GM12865 (cell line): ENCODE measurements around the gene PODNL1.

Experiments
- DNase-seq: peaks from one replicate; pipeline ENCODE4 v3.0.0; 2010; ENCODE audit warnings: low read depth
- H3K4me3 ChIP-seq: 2 replicates; pipeline ENCODE4 v1.5.1; 2011; ENCODE audit warnings: mild to moderate bottlenecking, low read depth, low read length, control low read depth
- TF ChIP-seq, protein P1 (sequence below): IDR thresholded peaks from 2 replicates; pipeline ENCODE4 v1.5.1; 2011; ENCODE audit warnings: low read length, control low read depth, low read depth, inconsistent platforms; ENCODE audit not compliant: insufficient read depth; ENCODE audit errors: missing control alignments

Gene PODNL1

DNA sequence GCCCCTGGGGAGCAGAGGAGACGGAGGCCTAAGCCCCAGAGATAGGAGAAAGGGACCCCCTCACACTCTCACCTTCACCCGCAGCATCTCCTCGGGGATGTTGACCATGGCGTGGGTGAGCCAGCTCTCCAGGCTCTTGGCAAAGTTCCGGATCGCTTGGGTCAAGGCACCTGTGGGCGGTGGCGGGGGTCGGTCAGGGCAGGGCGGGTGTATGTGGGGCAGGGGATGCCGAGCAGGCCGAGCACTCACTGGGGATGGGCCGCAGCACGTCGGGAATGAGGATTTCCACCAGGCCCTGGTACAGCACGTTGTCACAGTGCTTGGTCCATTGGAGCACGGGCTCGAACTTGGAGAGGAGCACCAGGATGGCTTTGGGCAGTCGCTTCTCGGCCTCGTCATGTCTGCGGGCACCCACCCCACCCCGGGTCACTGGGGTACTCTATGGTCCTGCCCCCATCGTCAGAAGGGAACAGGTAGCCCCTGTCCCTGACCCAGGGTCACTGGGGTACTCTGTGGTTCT lies 27.2 kb upstream of the PODNL1 start:
- TF ChIP-seq, protein P1, sequence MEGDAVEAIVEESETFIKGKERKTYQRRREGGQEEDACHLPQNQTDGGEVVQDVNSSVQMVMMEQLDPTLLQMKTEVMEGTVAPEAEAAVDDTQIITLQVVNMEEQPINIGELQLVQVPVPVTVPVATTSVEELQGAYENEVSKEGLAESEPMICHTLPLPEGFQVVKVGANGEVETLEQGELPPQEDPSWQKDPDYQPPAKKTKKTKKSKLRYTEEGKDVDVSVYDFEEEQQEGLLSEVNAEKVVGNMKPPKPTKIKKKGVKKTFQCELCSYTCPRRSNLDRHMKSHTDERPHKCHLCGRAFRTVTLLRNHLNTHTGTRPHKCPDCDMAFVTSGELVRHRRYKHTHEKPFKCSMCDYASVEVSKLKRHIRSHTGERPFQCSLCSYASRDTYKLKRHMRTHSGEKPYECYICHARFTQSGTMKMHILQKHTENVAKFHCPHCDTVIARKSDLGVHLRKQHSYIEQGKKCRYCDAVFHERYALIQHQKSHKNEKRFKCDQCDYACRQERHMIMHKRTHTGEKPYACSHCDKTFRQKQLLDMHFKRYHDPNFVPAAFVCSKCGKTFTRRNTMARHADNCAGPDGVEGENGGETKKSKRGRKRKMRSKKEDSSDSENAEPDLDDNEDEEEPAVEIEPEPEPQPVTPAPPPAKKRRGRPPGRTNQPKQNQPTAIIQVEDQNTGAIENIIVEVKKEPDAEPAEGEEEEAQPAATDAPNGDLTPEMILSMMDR: no peak
- no peak overlapping the region for H3K4me3 ChIP-seq
- DNase-seq: no peak

DNA sequence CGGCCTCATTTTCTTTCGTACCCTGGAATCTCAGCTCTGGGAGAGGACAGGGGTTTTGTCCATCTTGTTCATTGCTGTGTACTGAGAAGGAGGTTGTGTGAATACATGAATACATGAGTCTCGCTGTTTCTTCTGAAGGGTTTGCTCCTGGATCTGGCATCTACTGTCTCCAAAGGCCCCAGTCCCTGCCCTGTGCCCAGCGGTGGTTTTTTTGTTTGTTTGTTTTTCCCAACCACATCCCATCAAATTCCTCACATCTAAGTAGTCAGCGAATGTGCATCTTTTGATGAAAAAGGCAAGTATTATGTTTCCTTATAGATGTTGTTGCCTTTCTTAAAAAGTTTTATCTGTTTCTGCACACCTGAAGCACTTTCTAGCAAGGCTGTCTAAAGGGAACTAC lies 26.6 kb upstream of the PODNL1 start:
- no peak overlapping the region for H3K4me3 ChIP-seq
- DNase-seq: no peak
- TF ChIP-seq, protein P1: no peak

DNA sequence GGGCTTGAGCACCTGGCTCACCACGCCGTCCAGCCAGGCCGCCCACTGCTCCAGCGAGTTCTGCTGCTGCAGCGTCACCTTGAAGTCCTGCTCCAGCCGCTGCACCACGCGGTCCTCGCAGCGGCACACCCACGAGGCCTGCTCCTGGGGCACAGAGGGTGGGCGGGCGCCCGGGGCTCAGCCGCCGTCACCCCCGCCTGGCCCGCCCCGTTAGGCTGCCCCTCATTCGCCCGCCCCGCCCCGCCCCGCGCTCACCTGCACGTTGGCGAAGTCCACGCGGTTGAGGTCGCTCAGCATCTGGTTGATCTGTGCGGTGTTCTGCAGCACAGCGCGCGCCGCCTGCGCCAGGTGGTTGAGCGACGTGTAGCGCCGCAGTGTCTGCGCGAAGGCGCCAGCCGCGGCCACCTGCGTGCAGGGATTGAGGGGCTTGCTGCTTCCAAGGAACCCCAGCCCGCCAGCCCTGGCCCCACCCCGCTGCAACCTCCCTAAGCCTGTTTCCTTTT lies 25.4 kb upstream of the PODNL1 start:
- DNase-seq: no peak
- no peak overlapping the region for H3K4me3 ChIP-seq
- TF ChIP-seq, protein P1: no peak

DNA sequence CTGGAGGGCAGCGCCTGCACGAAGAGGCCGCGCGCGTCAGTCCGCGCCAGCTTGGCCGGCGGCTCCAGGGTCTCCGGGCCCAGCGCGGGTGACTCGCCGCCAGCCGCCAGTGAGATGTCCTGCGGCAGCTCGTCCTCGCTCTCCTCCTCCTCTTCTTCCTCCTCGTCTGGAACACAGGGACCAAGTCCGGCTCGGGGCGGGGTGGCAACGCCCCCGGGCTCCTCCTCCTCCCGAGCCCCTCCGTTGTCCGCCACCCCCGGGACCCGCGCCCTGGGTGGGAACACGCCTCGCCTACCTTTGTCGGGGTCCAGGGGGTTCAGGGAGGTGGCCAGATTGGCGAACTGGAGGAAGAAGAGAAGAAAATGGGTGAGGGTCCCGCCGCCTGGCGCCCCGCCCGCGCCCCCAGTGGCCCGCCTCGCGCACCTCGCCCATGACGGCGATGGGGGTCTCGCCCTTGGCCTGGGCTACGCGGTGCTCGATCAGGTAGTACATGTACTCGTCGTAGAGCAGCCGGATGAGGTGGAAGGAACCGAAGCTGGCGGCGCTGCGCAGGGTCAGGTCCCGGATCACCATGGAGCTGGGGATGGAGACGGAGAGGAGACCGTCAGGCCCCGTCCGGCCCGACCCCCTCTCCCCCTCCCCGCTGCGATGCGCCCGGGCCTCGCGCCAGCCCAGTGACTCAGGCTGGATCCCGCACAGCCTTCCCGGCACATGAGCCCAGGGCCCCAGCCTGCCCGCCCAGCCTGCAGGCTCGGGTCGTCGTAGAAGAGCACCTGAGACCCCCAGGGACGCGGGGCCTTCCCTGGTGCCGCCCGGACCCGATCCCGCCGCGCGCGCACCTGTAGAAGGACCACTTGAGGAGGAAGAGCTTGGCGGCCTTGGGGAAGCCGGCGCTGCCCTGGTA lies 24.7 kb upstream of the PODNL1 start:
- DNase-seq: no peak
- H3K4me3 ChIP-seq: no peak overlapping the region
- TF ChIP-seq, protein P1: no peak

DNA sequence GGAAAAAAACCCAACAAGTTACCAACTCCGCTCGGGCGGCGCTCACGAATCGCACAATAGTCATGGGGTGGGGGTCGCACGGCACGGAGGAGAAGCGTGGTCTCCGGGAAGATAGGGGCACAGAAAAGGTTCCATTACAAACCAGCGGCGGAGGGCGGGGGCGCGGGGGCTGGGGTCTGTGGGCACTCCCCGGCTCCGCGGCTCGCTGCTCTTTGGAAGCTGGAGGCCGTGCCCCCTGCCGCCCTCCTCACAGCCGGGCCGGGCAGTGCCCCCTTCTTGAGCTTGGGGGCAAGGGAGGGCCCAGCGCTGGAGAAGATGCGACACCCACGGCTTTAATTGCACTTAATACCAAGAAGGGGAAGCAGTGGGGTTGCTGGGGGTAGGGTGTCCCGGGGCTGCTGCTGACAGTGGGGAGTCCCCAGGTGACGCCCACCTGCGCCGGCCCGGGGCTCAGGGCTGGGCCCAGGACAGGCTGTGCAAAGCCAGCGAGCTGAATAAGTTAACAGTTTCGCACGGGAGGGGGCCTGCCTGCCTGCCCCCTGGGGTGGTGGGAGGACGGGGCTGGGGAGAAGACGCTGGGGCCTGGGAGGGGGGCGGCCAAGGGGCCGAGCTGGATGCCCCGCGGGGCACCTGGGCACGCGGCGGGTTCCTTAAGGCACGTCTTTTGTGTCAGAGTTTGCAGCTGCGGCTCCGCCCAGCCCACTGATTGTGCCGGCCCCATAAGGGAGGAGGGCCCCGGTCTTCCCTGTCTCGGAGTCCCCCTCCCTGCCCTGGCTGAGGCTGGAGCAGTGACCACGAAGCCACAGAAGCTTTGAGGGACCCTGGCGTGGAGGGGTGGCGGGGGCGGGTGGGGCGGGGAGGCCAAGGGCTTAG lies 23.8 kb upstream of the PODNL1 start:
- TF ChIP-seq, protein P1: no peak
- no peak for DNase-seq
- no peak overlapping the region for H3K4me3 ChIP-seq

DNA sequence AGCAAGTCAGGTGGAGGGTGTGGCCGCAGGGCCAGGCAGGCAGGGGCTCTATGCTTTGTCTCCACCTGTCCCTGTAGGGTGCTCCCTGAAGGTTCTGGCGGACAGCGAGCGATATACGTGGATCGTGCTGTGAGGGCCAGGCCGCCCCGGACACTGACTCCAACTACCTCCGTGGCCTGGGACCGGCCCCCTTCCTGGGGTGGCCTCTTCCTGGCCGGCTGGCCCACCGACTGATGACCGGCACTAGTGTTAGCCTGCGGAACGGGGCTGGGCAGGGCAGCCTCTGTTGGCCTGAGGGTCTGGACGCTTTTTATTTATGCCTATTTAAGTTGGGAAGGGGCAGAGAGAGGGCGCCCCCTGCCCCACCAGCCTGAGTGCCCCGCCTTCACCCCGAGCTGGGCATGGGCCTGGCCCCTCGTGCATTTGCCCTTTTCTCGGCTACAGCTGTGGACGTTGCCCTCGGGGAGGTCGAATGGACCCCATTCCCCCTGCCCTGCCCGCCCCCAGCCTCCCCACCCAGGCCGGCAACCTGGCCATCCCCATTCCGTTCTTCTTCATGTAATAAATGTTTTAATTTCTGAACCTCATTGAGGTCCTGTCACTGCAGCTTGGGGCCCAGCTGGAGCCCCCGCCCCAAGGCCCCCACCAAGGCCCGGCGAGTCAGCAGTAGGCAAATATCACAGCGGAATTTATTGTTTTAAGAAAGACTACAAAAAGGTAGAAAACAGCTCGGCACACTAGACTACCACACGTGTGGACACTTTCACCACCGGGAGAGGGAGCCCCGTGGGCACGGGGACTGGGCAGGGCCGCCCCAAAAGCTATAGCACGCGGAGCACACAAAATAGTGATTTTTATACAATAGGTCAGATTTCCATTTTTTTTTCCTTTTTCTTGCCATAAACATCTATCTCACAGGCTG lies 22.9 kb upstream of the PODNL1 start:
- no peak for DNase-seq
- TF ChIP-seq, protein P1: no peak
- no peak overlapping the region for H3K4me3 ChIP-seq
